Glutamatergic neuron (in vitro differentiated cells): ENCODE data around the gene EFCAB5. TPM values are rescaled to one million over a fixed set of nuclear protein-coding genes. Genes with fewer than 3 reads are reported as not detected.
"Not testable (repeated sequence)": the region's sequence is repeated elsewhere in the genome, so short reads cannot be mapped to it uniquely, and the experiment has no call there.

Source experiments
- DNase-seq: peaks from one replicate; pipeline ENCODE4 v3.0.0; 2022
- H3K27ac Mint-ChIP-seq: one replicate; pipeline ENCODE4 v1.8.0; 2020; ENCODE audit warnings: mild to moderate bottlenecking, mixed read lengths, inconsistent platforms; ENCODE audit not compliant: unreplicated experiment
- H3K27me3 Mint-ChIP-seq: one replicate; pipeline ENCODE4 v1.8.0; 2020; ENCODE audit warnings: mild to moderate bottlenecking, moderate library complexity, mixed read lengths, inconsistent platforms; ENCODE audit not compliant: unreplicated experiment
- H3K36me3 Mint-ChIP-seq: one replicate; pipeline ENCODE4 v1.8.0; 2020; ENCODE audit warnings: mild to moderate bottlenecking, mixed read lengths, inconsistent platforms; ENCODE audit not compliant: unreplicated experiment
- H3K4me1 Mint-ChIP-seq: one replicate; pipeline ENCODE4 v1.8.0; 2020; ENCODE audit warnings: mild to moderate bottlenecking, low read depth, mixed read lengths, inconsistent platforms; ENCODE audit not compliant: unreplicated experiment
- H3K4me3 Mint-ChIP-seq: one replicate; pipeline ENCODE4 v1.8.0; 2020; ENCODE audit warnings: mild to moderate bottlenecking, mixed read lengths, inconsistent platforms; ENCODE audit not compliant: unreplicated experiment
- H3K9me3 Mint-ChIP-seq: one replicate; pipeline ENCODE4 v1.8.0; 2020; ENCODE audit warnings: mild to moderate bottlenecking, moderate library complexity, mixed read lengths, inconsistent platforms; ENCODE audit not compliant: unreplicated experiment
- CTCF ChIP-seq: fragments of 200-600 bp; sonication (generic); IDR thresholded peaks from one replicate; pipeline ENCODE4 v1.5.0; 2021; ENCODE audit not compliant: partially characterized antibody, unreplicated experiment
- total RNA-seq: library from RNA; stranded (reverse); fragmentation: NEBNext Ultra II Directional; extraction: Animal tissue kit (Norgen Biotek cat#: 25700); gene quantifications from one replicate; pipeline ENCODE4 v1.2.1, GENCODE V29; 2021; ENCODE audit not compliant: unreplicated experiment

The EFCAB5 gene
- total RNA-seq, 1 donor from 2014 or later, result 0.69 TPM

- no peak overlapping the region for H3K4me3 Mint-ChIP-seq
- H3K27ac Mint-ChIP-seq, result no peak overlapping the region
- DNase-seq, result no peak
- H3K9me3 Mint-ChIP-seq, result no peaks in the 10 kb centered on the region
- H3K36me3 Mint-ChIP-seq, result no peaks in the 10 kb centered on the region
- no peaks in the 10 kb centered on the region for H3K27me3 Mint-ChIP-seq
- no peaks in the 10 kb centered on the region for H3K4me1 Mint-ChIP-seq
- TF ChIP-seq CTCF, result no peak
Measured at GRCh38 chr17:30035369-30035768, 93.9 kb downstream of the EFCAB5 start.

- not testable (repeated sequence) for DNase-seq, H3K27me3 Mint-ChIP-seq, H3K4me3 Mint-ChIP-seq, H3K36me3 Mint-ChIP-seq, H3K4me1 Mint-ChIP-seq, H3K27ac Mint-ChIP-seq, H3K9me3 Mint-ChIP-seq
Measured at GRCh38 chr17:30040719-30041518, 99.5 kb downstream of the EFCAB5 start.

- no peaks in the 10 kb centered on the region for H3K9me3 Mint-ChIP-seq
- TF ChIP-seq CTCF, result no peak
- H3K27me3 Mint-ChIP-seq, result no peaks in the 10 kb centered on the region
- DNase-seq, result no peak
- H3K4me1 Mint-ChIP-seq, result no peaks in the 10 kb centered on the region
- no peak overlapping the region for H3K4me3 Mint-ChIP-seq
- H3K27ac Mint-ChIP-seq, result no peak overlapping the region
- no peaks in the 10 kb centered on the region for H3K36me3 Mint-ChIP-seq
Measured at GRCh38 chr17:30041551-30041950, 100.1 kb downstream of the EFCAB5 start.

GRCh38 chr17:30062372-30062771 is 120.9 kb downstream of the EFCAB5 start:
- TF ChIP-seq CTCF, result no peak
- Mint-ChIP-seq H3K4me1 (no peaks in the 10 kb centered on the region), H3K27me3 (no peaks in the 10 kb centered on the region), H3K27ac (no peak overlapping the region), H3K9me3 (peaks cover 3% of the 10 kb centered on the region), H3K36me3 (peaks cover 12% of the 10 kb centered on the region), H3K4me3 (no peak overlapping the region)
- no peak for DNase-seq

GRCh38 chr17:30064738-30065137 is 123.3 kb downstream of the EFCAB5 start:
- TF ChIP-seq CTCF, result no peak

More at GRCh38 chr17:30064738-30065137, 123.3 kb downstream of the EFCAB5 start:
- H3K9me3 Mint-ChIP-seq, result peaks cover 3% of the 10 kb centered on the region
- H3K27me3 Mint-ChIP-seq, result no peaks in the 10 kb centered on the region
- peaks cover 12% of the 10 kb centered on the region for H3K36me3 Mint-ChIP-seq
- no peak for DNase-seq
- H3K4me3 Mint-ChIP-seq, result no peak overlapping the region
- no peaks in the 10 kb centered on the region for H3K4me1 Mint-ChIP-seq
- H3K27ac Mint-ChIP-seq, result no peak overlapping the region
